SK-N-SH (cell line): ENCODE results near the gene SYCP1. TPM values are rescaled to one million over a fixed set of nuclear protein-coding genes. Genes with fewer than 3 reads are reported as not detected.

Experiments used
- CTCF ChIA-PET: fragments of 300-600, 350-600 bp; formaldehyde crosslinking; extraction: SDS; loops from one replicate; lab custom pipeline; 2021; lab: Yijun Ruan, JAX
- POLR2A ChIA-PET: fragments of 350-600 bp; sonication (Branson Sonifier 250); formaldehyde crosslinking; extraction: SDS; loops from one replicate; lab custom pipeline; 2020; ENCODE audit warnings: antibody characterized with exemption, inconsistent platforms; lab: Yijun Ruan, JAX
- DNase-seq: peaks from one replicate; pipeline ENCODE4 v3.0.0; 2012
- H2AFZ ChIP-seq: fragments of 200-600 bp; sonication (generic); 2 replicates; pipeline ENCODE4 v1.8.1; 2016; ENCODE audit warnings: antibody characterized with exemption, mild to moderate bottlenecking, low read depth
- H3F3A ChIP-seq: fragments of 200-600 bp; sonication (generic); replicated peaks from 2 replicates; pipeline ENCODE3; 2016; ENCODE audit warnings: antibody characterized with exemption, mild to moderate bottlenecking; ENCODE audit not compliant: insufficient read depth
- H3K27ac ChIP-seq, 2 experiments: fragments of 200-500 bp in 1 of 2; fragments of 200-600 bp in 1 of 2; sonication (Bioruptor generic) in 1 of 2; sonication (generic), shearing (Covaris generic) in 1 of 2; 2 replicates each; pipeline versions ENCODE4 v1.5.1 to v1.6.1; 2014 to 2016; ENCODE audit warnings: low read depth in 2 of 2, inconsistent platforms in 1 of 2, low read length in 1 of 2, mild to moderate bottlenecking in 1 of 2, mixed read lengths in 1 of 2
- H3K27me3 ChIP-seq: fragments of 200-600 bp; sonication (generic), shearing (Covaris generic); 2 replicates; pipeline ENCODE4 v1.6.1; 2016; ENCODE audit warnings: mixed run types; ENCODE audit not compliant: insufficient read depth
- H3K36me3 ChIP-seq, 2 experiments: fragments of 200-500 bp in 1 of 2; fragments of 200-600 bp in 1 of 2; sonication (Bioruptor generic) in 1 of 2; sonication (generic) in 1 of 2; replicated peaks in 1 of 2; 2 replicates each; pipeline versions ENCODE3 to v1.5.1; 2014 to 2016; ENCODE audit warnings: low read length in 1 of 2, mild to moderate bottlenecking in 1 of 2; ENCODE audit not compliant: insufficient read depth in 2 of 2, control insufficient read depth in 1 of 2
- H3K4me1 ChIP-seq, 2 experiments: fragments of 200-500 bp in 1 of 2; fragments of 200-600 bp in 1 of 2; sonication (Bioruptor generic) in 1 of 2; sonication (generic), shearing (Covaris generic) in 1 of 2; 2 replicates each; pipeline versions ENCODE4 v1.5.1 to v1.6.1; 2014 to 2016; ENCODE audit warnings: low read depth in 1 of 2, low read length in 1 of 2, mixed run types in 1 of 2; ENCODE audit not compliant: insufficient read depth in 2 of 2, control insufficient read depth in 1 of 2
- H3K4me2 ChIP-seq: fragments of 200-600 bp; sonication (generic), shearing (Covaris generic); 2 replicates; pipeline ENCODE4 v1.6.1; 2017; ENCODE audit warnings: mixed run types
- H3K4me3 ChIP-seq, 2 experiments: fragments of 200-500 bp in 1 of 2; fragments of 200-600 bp in 1 of 2; sonication (Bioruptor generic) in 1 of 2; sonication (generic), shearing (Covaris generic) in 1 of 2; 2 replicates each; pipeline versions ENCODE4 v1.5.1 to v1.8.1; 2014 to 2016; ENCODE audit warnings: low read depth in 2 of 2, inconsistent platforms in 1 of 2, low read length in 1 of 2, mild to moderate bottlenecking in 1 of 2, mixed read lengths in 1 of 2, moderate library complexity in 1 of 2
- H3K79me2 ChIP-seq: fragments of 200-600 bp; sonication (generic); 2 replicates; pipeline ENCODE4 v1.8.1; 2017; ENCODE audit warnings: mild to moderate bottlenecking; ENCODE audit not compliant: insufficient read depth
- H3K9ac ChIP-seq: fragments of 200-600 bp; sonication (generic); 2 replicates; pipeline ENCODE4 v1.6.1; 2017; ENCODE audit warnings: mixed run types
- H3K9me2 ChIP-seq: fragments of 200-600 bp; sonication (generic); 2 replicates; pipeline ENCODE4 v1.6.1; 2017; ENCODE audit warnings: mixed run types
- H3K9me3 ChIP-seq: fragments of 200-600 bp; sonication (generic); 2 replicates; pipeline ENCODE4 v1.6.1; 2017; ENCODE audit warnings: mixed run types, mild to moderate bottlenecking, moderate library complexity
- H4K20me1 ChIP-seq: fragments of 200-600 bp; sonication (generic); 2 replicates; pipeline ENCODE4 v1.6.1; 2017; ENCODE audit warnings: mild to moderate bottlenecking, mixed run types; ENCODE audit not compliant: insufficient read depth
- CHD2 ChIP-seq: fragments of 150-350 bp; IDR thresholded peaks from 2 replicates; pipeline ENCODE4 v1.6.1; 2018; ENCODE audit warnings: low read length; ENCODE audit not compliant: partially characterized antibody
- ELF1 ChIP-seq: IDR thresholded peaks from 2 replicates; pipeline ENCODE4 v1.4.0; 2012
- EZH2phosphoT487 ChIP-seq: fragments of 200-600 bp; sonication (generic); IDR thresholded peaks from 2 replicates; pipeline ENCODE4 v1.6.1; 2017; ENCODE audit warnings: low read depth, mixed run types, mild to moderate bottlenecking, antibody characterized with exemption, moderate library complexity, borderline replicate concordance
- FOSL2 ChIP-seq: IDR thresholded peaks from 2 replicates; pipeline ENCODE4 v1.4.0; 2012; ENCODE audit warnings: low read depth, mild to moderate bottlenecking, moderate library complexity, borderline replicate concordance
- GATA2 ChIP-seq: sonication (generic); formaldehyde crosslinking; IDR thresholded peaks from 2 replicates; pipeline ENCODE4 v1.5.0; 2020; ENCODE audit warnings: mild to moderate bottlenecking, missing genetic modification reagents
- JUND ChIP-seq: IDR thresholded peaks from 2 replicates; pipeline ENCODE4 v1.4.0; 2012
- MEF2A ChIP-seq: IDR thresholded peaks from 2 replicates; pipeline ENCODE4 v1.4.0; 2012; ENCODE audit warnings: low read depth, borderline replicate concordance
- NFIC ChIP-seq: IDR thresholded peaks from 2 replicates; pipeline ENCODE4 v1.4.0; 2012; ENCODE audit warnings: borderline replicate concordance
- POLR2AphosphoS5 ChIP-seq: IDR thresholded peaks from 2 replicates; pipeline ENCODE4 v1.6.1; 2012; ENCODE audit warnings: low read depth, low read length
- RFX5 ChIP-seq: IDR thresholded peaks from 2 replicates; pipeline ENCODE4 v1.6.1; 2012; ENCODE audit warnings: mild to moderate bottlenecking, improper control_type of control experiment, low read length
- RXRA ChIP-seq: IDR thresholded peaks from 2 replicates; pipeline ENCODE4 v1.4.0; 2012; ENCODE audit warnings: low read depth, mild to moderate bottlenecking, borderline replicate concordance
- SIN3A ChIP-seq: IDR thresholded peaks from 2 replicates; pipeline ENCODE4 v1.6.1; 2012; ENCODE audit warnings: low read depth, mild to moderate bottlenecking, low read length, moderate library complexity, borderline replicate concordance
- SMC3 ChIP-seq: IDR thresholded peaks from 2 replicates; pipeline ENCODE4 v1.6.1; 2012; ENCODE audit warnings: low read depth, low read length, improper control_type of control experiment
- TAF1 ChIP-seq: IDR thresholded peaks from 2 replicates; pipeline ENCODE4 v1.6.1; 2012; ENCODE audit warnings: low read depth, mild to moderate bottlenecking, low read length, moderate library complexity, borderline replicate concordance
- TCF12 ChIP-seq: IDR thresholded peaks from 2 replicates; pipeline ENCODE4 v1.4.0; 2012
- YY1 ChIP-seq: IDR thresholded peaks from 2 replicates; pipeline ENCODE4 v1.4.0; 2012; ENCODE audit warnings: low read depth, mild to moderate bottlenecking
- WGBS: methylation state at CpG from one replicate; pipeline ENCODE4 v1.1.6; 2017; ENCODE audit warnings: low lambda C conversion rate; 5-methylcytosine and 5-hydroxymethylcytosine counted together
- polyA plus RNA-seq, 3 experiments: library from polyadenylated mRNA; depleted of rRNA; stranded (reverse); fragments of >200 nt; gene quantifications; 2 replicates each; pipeline ENCODE4 v1.2.3, GENCODE V29; 2012
- TF ChIP-seq, protein P1 (sequence below): fragments of 200-600 bp; sonication (generic); IDR thresholded peaks from 2 replicates; pipeline ENCODE4 v1.6.1; 2017; ENCODE audit warnings: antibody characterized with exemption, mild to moderate bottlenecking, moderate library complexity
- TF ChIP-seq, protein P2 (sequence below): IDR thresholded peaks from 2 replicates; pipeline ENCODE4 v1.6.1; 2012; ENCODE audit warnings: mild to moderate bottlenecking, low read depth, low read length, moderate library complexity
- TF ChIP-seq, protein P3 (sequence below): IDR thresholded peaks from 2 replicates; pipeline ENCODE4; 2012

SYCP1 gene
- polyA plus RNA-seq, 1 of the 3 experiments (the other 2 are of a cell fraction) = not detected

DNA sequence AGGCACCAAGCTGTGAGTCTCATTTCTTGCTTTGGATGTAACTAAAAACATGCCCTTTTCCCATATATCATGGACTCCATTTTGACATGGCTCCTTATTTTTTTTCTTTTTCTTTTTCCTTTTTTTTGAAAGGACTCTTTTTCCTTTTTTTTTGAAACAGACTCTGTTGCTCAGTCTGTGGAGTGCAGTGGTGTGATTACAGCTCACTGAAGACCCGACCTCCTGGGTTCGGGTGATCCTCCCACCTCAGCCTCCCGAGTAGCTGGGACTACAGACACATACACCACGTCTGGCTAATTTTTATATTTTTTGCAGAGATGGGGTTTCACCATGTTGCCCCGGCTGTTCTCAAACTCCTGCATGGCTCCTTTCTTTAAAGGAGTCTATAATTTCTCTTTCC lies 10.4 kb upstream of the SYCP1 start:
- no peak for TF ChIP-seq TAF1
- no peak for TF ChIP-seq FOSL2
- TF ChIP-seq RXRA = no peak
- no peak for DNase-seq
- ChIA-PET POLR2A (no interaction called here), CTCF (no interaction called here)
- Histone ChIP-seq H4K20me1 (no peaks in the 10 kb centered on the region), H3K9me2 (no peaks in the 10 kb centered on the region), H3K79me2 (no peaks in the 10 kb centered on the region), H3K36me3 (no peaks in the 10 kb centered on the region), H3F3A (no peaks in the 10 kb centered on the region), H3K27me3 (peaks cover 8% of the 10 kb centered on the region; the same call in 1 of the 2 replicates), H3K4me3 (no peak overlapping the region), H3K9me3 (no peaks in the 10 kb centered on the region), H3K4me1 (no peaks in the 10 kb centered on the region), H2AFZ (no peak overlapping the region), H3K9ac (no peak overlapping the region), H3K27ac (no peak overlapping the region), H3K4me2 (no peak overlapping the region)
- 10% methylated on average over 5 of the region's 5 CpGs for WGBS

DNA sequence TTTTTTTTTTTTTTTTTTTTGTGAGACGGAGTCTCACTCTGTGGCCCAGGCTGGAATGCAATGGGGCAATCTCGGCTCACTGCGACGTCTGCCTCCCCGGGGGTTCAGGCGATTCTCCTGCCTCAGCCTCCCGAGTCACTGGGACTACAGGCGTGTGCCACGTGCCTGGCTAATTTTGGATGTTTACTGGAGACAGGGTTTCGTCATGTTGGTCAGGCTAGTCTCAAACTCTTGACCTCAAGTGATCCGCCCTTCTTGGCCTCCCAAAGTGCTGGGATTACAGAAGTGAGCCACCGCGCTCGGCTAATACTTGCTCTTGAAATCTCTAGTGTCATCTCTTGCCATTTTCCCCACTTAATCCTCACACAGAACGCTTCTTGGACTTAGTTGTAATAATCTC lies 1.1 kb upstream of the SYCP1 start:
- Histone ChIP-seq H2AFZ (no peak overlapping the region), H3K27ac (no peak overlapping the region), H3K9me3 (no peaks in the 10 kb centered on the region), H3F3A (no peaks in the 10 kb centered on the region), H3K36me3 (no peaks in the 10 kb centered on the region), H3K27me3 (peaks cover 24% of the 10 kb centered on the region; the same call in 1 of the 2 replicates), H3K9ac (no peak overlapping the region), H3K4me3 (no peak overlapping the region), H3K79me2 (no peaks in the 10 kb centered on the region), H4K20me1 (no peaks in the 10 kb centered on the region), H3K9me2 (no peaks in the 10 kb centered on the region), H3K4me1 (no peaks in the 10 kb centered on the region; a peak in 1 of 4 replicates), H3K4me2 (no peak overlapping the region)
- POLR2A ChIA-PET = no interaction called here
- WGBS = 32% methylated on average over 15 of the region's 15 CpGs
- DNase-seq = no peak
- TF ChIP-seq YY1 (no peak), RFX5 (no peak), NFIC (no peak), TCF12 (no peak), ELF1 (no peak)
- TF ChIP-seq, protein P1, sequence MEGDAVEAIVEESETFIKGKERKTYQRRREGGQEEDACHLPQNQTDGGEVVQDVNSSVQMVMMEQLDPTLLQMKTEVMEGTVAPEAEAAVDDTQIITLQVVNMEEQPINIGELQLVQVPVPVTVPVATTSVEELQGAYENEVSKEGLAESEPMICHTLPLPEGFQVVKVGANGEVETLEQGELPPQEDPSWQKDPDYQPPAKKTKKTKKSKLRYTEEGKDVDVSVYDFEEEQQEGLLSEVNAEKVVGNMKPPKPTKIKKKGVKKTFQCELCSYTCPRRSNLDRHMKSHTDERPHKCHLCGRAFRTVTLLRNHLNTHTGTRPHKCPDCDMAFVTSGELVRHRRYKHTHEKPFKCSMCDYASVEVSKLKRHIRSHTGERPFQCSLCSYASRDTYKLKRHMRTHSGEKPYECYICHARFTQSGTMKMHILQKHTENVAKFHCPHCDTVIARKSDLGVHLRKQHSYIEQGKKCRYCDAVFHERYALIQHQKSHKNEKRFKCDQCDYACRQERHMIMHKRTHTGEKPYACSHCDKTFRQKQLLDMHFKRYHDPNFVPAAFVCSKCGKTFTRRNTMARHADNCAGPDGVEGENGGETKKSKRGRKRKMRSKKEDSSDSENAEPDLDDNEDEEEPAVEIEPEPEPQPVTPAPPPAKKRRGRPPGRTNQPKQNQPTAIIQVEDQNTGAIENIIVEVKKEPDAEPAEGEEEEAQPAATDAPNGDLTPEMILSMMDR = no peak
- CTCF ChIA-PET = no interaction called here

DNA sequence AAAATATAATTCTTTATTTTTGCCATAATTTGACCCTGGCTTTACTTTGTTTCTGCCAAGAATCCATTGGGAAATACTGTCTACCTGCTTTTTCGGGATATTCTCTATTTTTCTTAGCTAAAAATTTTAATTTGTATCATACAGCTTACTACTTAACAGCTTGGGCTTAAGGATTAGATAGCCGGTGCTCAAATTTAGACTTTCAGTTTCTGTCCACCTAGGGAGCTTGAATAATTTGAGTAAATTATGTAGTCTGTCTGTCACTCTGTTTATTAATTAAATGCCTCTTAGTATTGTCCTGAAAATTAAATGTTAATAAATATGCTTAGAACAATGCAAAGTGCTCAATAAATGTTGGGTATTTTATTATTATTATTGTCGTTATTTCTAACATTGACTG lies 6.7 kb downstream of the SYCP1 start:
- Histone ChIP-seq H3K36me3 (no peaks in the 10 kb centered on the region), H3K9me3 (no peaks in the 10 kb centered on the region), H3K4me3 (no peak overlapping the region), H3K9me2 (no peaks in the 10 kb centered on the region), H3K27me3 (no peaks in the 10 kb centered on the region; the same call in 1 of the 2 replicates), H4K20me1 (no peaks in the 10 kb centered on the region), H3K4me1 (no peaks in the 10 kb centered on the region), H3K79me2 (no peaks in the 10 kb centered on the region), H3F3A (no peaks in the 10 kb centered on the region), H3K9ac (no peak overlapping the region), H3K27ac (no peak overlapping the region), H3K4me2 (no peak overlapping the region), H2AFZ (no peak overlapping the region)
- no peak for DNase-seq
- ChIA-PET POLR2A (no interaction called here), CTCF (no interaction called here)
- TF ChIP-seq NFIC = no peak
- no peak for TF ChIP-seq JUND
- no peak for TF ChIP-seq MEF2A
- no peak for TF ChIP-seq SIN3A
- TF ChIP-seq, protein P2, sequence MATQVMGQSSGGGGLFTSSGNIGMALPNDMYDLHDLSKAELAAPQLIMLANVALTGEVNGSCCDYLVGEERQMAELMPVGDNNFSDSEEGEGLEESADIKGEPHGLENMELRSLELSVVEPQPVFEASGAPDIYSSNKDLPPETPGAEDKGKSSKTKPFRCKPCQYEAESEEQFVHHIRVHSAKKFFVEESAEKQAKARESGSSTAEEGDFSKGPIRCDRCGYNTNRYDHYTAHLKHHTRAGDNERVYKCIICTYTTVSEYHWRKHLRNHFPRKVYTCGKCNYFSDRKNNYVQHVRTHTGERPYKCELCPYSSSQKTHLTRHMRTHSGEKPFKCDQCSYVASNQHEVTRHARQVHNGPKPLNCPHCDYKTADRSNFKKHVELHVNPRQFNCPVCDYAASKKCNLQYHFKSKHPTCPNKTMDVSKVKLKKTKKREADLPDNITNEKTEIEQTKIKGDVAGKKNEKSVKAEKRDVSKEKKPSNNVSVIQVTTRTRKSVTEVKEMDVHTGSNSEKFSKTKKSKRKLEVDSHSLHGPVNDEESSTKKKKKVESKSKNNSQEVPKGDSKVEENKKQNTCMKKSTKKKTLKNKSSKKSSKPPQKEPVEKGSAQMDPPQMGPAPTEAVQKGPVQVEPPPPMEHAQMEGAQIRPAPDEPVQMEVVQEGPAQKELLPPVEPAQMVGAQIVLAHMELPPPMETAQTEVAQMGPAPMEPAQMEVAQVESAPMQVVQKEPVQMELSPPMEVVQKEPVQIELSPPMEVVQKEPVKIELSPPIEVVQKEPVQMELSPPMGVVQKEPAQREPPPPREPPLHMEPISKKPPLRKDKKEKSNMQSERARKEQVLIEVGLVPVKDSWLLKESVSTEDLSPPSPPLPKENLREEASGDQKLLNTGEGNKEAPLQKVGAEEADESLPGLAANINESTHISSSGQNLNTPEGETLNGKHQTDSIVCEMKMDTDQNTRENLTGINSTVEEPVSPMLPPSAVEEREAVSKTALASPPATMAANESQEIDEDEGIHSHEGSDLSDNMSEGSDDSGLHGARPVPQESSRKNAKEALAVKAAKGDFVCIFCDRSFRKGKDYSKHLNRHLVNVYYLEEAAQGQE = no peak
- TF ChIP-seq ELF1 = no peak
- no peak for TF ChIP-seq SMC3
- no peak for TF ChIP-seq EZH2phosphoT487
- no peak for TF ChIP-seq CHD2
- TF ChIP-seq GATA2 (CRISPR knock-in tag) = no peak
- no peak for TF ChIP-seq POLR2AphosphoS5
- no peak for TF ChIP-seq RXRA
- TF ChIP-seq, protein P3, sequence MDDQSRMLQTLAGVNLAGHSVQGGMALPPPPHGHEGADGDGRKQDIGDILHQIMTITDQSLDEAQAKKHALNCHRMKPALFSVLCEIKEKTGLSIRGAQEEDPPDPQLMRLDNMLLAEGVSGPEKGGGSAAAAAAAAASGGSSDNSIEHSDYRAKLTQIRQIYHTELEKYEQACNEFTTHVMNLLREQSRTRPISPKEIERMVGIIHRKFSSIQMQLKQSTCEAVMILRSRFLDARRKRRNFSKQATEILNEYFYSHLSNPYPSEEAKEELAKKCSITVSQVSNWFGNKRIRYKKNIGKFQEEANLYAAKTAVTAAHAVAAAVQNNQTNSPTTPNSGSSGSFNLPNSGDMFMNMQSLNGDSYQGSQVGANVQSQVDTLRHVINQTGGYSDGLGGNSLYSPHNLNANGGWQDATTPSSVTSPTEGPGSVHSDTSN = no peak
- WGBS = 4% methylated on average over 3 of the region's 3 CpGs
